ENCODE results near the gene TAF6L. TPM values are rescaled to one million over a fixed set of nuclear protein-coding genes. Genes with fewer than 3 reads are reported as not detected.

Gene TAF6L, protein sequence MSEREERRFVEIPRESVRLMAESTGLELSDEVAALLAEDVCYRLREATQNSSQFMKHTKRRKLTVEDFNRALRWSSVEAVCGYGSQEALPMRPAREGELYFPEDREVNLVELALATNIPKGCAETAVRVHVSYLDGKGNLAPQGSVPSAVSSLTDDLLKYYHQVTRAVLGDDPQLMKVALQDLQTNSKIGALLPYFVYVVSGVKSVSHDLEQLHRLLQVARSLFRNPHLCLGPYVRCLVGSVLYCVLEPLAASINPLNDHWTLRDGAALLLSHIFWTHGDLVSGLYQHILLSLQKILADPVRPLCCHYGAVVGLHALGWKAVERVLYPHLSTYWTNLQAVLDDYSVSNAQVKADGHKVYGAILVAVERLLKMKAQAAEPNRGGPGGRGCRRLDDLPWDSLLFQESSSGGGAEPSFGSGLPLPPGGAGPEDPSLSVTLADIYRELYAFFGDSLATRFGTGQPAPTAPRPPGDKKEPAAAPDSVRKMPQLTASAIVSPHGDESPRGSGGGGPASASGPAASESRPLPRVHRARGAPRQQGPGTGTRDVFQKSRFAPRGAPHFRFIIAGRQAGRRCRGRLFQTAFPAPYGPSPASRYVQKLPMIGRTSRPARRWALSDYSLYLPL
- 12.2 to 15.7 TPM (median 14.0 TPM) in 5 replicates for total RNA-seq (2022; extraction: Qiagen RNA extraction)

GRCh38 chr11:62771144-62772021 lies at the start of gene TAF6L:
Gene TAF6L, plus strand, starts transcription at chr11:62771396. Its CDS starts 4,388 bp downstream, at chr11:62775784.

GRCh38 chr11:62727165-62727871 lies 43.9 kb upstream of the TAF6L start, which contains the start of gene HNRNPUL2:
Gene HNRNPUL2, minus strand, starts transcription at chr11:62727457. Its CDS starts 301 bp downstream, at chr11:62727156.

DNA sequence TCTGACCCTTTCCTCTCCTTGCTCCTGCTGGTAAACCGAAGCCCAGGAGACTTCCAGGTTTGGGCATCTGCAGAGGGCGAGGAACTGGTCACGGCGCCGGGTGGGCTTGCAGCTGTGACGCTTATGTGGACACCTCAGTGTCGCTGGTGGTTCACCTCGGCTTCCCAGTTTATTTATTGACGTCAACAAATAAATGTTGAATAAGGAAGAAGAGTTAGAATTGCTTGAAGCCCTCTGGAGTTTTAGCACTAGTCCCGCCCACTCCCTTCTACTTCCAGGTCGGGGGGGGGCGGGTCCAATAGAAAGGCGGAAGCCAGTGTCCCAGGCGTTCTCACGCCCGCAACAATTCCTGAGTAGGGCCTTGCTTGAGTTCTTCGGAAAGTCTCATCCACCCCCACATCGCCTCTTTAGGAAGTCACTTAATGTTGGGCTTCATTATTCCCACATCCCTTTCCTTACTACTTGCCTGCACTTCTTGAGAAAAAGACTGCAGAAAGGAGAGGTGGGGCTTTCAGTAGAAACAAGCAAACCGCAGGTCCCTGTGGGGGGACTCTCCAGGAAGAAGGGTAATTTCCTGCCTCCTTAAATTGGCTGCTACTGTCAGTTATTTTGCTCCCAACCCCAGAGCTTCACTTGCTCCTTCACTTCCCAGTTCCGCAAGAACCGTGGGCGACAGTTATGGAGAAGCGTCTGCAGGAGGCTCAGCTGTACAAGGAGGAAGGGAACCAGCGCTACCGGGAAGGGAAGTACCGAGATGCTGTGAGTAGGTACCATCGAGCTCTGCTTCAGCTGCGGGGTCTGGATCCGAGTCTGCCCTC lies 42.8 kb upstream of the TAF6L start, which contains the start of gene TTC9C:
TTC9C (plus strand) TSS at position 316 of the 818 bp plus-strand sequence; CDS start at position 679, 363 bp downstream.

GRCh38 chr11:62753736-62754603 lies 17.2 kb upstream of the TAF6L start, which contains the start of gene ZBTB3:
Gene ZBTB3, minus strand, starts transcription at chr11:62754160. Its CDS starts 496 bp downstream, at chr11:62753664.

DNA sequence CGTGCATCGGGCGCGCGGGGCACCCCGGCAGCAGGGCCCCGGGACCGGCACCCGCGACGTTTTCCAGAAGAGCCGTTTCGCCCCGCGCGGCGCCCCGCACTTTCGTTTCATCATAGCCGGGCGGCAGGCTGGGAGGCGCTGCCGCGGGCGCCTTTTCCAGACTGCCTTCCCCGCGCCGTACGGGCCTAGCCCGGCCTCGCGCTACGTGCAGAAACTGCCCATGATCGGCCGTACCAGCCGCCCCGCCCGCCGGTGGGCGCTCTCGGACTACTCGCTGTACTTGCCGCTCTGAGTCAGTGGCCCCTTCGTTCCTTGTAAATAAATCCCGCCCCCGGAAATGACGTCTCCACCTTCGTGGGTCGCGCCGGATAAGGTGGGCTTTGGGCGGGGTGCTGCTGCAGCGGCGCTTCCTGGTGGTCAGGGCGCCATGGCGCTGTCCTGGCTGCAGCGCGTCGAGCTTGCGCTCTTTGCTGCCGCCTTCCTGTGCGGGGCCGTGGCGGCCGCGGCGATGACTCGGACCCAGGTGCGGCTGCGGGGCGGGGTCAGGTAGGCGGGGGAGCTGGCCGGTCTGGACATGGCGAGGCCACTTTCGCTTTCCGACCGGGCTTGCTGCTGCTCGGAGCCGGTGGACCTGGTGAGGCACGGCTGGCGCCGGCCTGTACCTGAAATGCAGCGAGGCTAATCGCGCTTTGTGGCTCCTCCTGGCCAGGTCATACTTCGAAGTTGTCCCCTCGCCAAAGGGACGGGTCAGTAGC lies 16.0 kb downstream of the TAF6L start, which contains the start of gene TMEM179B:
TMEM179B (plus strand) TSS at position 398 of the 755 bp plus-strand sequence; CDS start at position 428, 30 bp downstream.

DNA sequence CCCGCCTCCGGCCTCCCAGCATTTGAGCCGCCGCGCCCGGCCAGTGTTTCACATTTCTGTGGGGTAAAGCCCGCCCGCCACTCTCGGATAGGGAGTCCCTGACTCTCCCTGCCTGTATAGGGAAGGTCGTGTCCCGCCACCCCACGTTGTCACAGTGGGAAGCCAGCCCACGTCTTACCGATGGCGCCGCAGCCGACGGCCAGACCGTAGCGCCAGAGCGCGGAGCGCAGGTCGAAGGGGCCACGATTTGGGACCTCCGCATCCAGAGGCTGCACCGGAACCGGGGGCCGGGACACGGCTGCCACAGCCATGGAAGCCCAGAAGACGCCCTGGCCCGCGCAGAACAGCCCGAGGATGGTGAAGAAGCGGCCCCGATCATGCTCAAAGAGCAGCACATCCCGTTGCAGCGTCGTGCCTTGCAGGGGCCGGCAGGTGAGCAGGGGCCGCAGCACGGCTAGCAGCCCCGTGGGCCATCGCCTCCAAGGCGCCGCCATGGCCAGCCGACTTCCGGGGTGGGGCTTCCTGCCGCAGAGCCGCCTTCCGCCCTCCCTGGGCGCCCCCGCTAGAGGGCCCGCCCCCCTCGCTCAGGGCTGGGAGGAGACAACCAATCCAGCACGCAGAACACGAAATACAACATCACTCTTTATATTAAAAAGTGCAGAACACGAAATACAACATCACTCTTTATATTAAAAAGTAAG lies 20.5 kb downstream of the TAF6L start, which contains the start of gene TMEM223:
TMEM223 (minus strand) TSS at position 506 of the 701 bp plus-strand sequence; CDS start at position 494, 12 bp downstream.

GRCh38 chr11:62805076-62805892 lies 34.1 kb downstream of the TAF6L start, which contains the start of gene NXF1:
Gene NXF1, minus strand, starts transcription at chr11:62805440. Its CDS starts 84 bp downstream, at chr11:62805356.

DNA sequence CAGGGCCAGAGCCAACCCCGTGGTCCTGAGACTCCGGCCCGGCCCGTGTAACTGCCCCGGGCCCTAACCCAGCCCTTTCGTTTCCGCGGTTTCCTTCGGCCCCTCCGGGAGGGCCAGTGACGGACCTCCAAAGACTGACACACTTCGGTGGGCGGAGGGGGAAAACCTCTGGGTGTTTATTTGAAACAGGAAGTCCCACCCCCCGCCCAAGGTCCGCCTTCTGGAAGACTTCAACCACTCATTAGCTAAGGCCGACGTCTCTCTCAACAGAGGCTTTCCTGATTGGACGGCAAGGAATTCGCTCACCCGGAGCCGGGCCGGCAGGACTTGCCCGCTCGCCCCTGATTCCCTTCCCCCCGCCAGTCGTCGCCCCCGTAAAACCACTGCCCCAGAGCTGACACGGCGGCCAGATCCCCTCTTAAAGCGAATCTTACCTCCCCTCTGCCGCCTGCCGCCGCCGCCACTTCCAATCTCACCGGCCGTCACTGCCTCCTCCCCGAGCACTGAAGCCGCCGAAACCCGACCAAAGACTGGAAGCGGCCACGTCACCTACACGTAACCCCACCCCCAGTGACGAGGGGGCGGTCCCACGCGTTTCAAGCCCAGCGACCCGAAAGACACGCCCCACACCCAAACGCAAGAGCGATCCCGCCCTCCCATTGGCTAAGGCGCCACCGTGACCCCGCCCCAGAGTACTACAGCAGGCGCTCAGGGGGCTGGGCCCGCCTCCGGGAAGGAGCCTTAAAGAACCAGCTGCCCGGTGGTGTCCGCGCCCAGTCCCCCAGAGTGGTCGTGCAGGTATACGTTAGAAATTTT lies 60.5 kb downstream of the TAF6L start, which contains the start of gene STX5:
STX5 (minus strand) TSS at position 532 of the 816 bp plus-strand sequence. CDS start 808 bp downstream, outside the sequence.

DNA sequence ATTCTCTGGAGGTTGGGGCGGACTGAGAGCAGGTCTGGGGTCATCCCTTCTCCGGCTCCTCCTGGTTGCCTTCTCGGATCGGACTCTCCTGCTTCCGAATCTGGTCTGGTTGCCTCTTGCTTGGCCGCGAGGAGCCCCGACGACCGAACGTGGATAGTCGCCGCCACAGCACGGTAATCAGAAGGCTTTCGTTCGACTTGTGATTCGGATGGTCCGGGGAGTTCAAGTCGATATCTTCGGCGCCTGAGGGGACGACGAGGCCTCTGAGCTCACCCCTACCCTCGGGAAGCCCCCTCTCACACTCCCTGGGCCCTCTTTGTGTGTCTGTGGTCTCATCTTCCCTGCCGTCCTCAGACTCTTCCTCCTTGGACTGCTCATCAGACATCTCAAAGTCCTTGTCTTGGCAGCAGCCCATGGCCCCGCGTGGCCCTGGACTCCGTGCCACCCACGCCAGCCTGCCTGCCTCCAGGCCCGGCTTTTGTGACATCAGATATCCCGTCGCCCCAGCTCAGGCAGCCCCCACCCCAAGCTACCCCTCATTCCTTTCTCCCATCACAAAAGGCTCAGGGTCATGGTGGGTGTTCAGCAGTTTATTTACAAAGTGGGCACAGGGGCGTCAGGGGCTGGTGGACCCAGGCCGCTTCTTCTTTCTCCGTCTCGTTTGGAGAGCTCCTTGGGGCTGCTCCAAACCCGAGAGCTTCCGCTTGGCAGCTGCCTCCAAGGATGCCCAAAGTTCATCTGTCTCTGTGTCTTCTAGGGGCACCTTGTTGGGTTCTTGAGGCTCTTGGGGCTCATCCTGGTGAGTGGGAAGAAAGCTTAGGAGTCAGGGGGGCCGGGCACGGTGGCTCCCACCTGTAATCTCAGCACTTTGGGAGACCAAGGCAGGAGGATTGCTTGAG lies 61.4 kb downstream of the TAF6L start, which contains the start of gene TEX54:
TEX54 (minus strand) TSS at position 506 of the 899 bp plus-strand sequence.

Other genes starting within 250 kb of the TAF6L start
- 339 to 412 TPM (median 379 TPM) in 5 replicates for gene AHNAK, start 224.6 kb upstream of the TAF6L start, total RNA-seq (2022; extraction: Qiagen RNA extraction)
- gene EEF1G, start 197.5 kb upstream of the TAF6L start, total RNA-seq (2022; extraction: Qiagen RNA extraction), result 1,893 to 2,060 TPM (median 2,008 TPM) in 5 replicates
- 12.8 to 17.8 TPM (median 17.0 TPM) in 5 replicates for gene TUT1, start 179.9 kb upstream of the TAF6L start, total RNA-seq (2022; extraction: Qiagen RNA extraction)
- gene MTA2, start 169.5 kb upstream of the TAF6L start, total RNA-seq (2022; extraction: Qiagen RNA extraction), result 82.2 to 92.9 TPM (median 85.9 TPM) in 5 replicates
- 19.9 to 26.0 TPM (median 22.0 TPM) in 5 replicates for gene EML3, start 158.6 kb upstream of the TAF6L start, total RNA-seq (2022; extraction: Qiagen RNA extraction)
- 3.6 to 4.3 TPM (median 4.0 TPM) in 5 replicates for gene ROM1, start 158.1 kb upstream of the TAF6L start, total RNA-seq (2022; extraction: Qiagen RNA extraction)
- 44.5 to 55.6 TPM (median 54.8 TPM) in 5 replicates for gene B3GAT3, start 149.4 kb upstream of the TAF6L start, total RNA-seq (2022; extraction: Qiagen RNA extraction)
- gene GANAB, start 124.8 kb upstream of the TAF6L start, total RNA-seq (2022; extraction: Qiagen RNA extraction), result 248 to 270 TPM (median 260 TPM) in 5 replicates
- 19.1 to 23.0 TPM (median 22.6 TPM) in 5 replicates for gene INTS5, start 118.1 kb upstream of the TAF6L start, total RNA-seq (2022; extraction: Qiagen RNA extraction)
- 118 to 140 TPM (median 121 TPM) in 5 replicates for gene C11orf98, start 106.2 kb upstream of the TAF6L start, total RNA-seq (2022; extraction: Qiagen RNA extraction)
- 6.9 to 15.1 TPM (median 13.5 TPM) in 5 replicates for gene CSKMT, start 106.1 kb upstream of the TAF6L start, total RNA-seq (2022; extraction: Qiagen RNA extraction)
- 23.4 to 38.0 TPM (median 35.7 TPM) in 5 replicates for gene UQCC3, start 99.7 kb upstream of the TAF6L start, total RNA-seq (2022; extraction: Qiagen RNA extraction)
- gene LBHD1, start 99.1 kb upstream of the TAF6L start, total RNA-seq (2022; extraction: Qiagen RNA extraction), result 4.0 to 5.1 TPM (median 4.8 TPM) in 5 replicates
- gene UBXN1, start 92.3 kb upstream of the TAF6L start, total RNA-seq (2022; extraction: Qiagen RNA extraction), result 113 to 126 TPM (median 120 TPM) in 5 replicates
- 0.07 to 0.10 TPM (median 0.08 TPM) in 3 of 5 replicates, not detected in the others for gene LRRN4CL, start 81.9 kb upstream of the TAF6L start, total RNA-seq (2022; extraction: Qiagen RNA extraction)
- gene BSCL2, start 64.0 kb upstream of the TAF6L start, total RNA-seq (2022; extraction: Qiagen RNA extraction), result 53.3 to 85.7 TPM (median 68.0 TPM) in 5 replicates
- not detected in 5 replicates for gene GNG3, start 63.7 kb upstream of the TAF6L start, total RNA-seq (2022; extraction: Qiagen RNA extraction)
- gene HNRNPUL2, start 43.9 kb upstream of the TAF6L start, total RNA-seq (2022; extraction: Qiagen RNA extraction), result 38.1 to 42.3 TPM (median 39.3 TPM) in 5 replicates
- 28.8 to 30.0 TPM (median 29.4 TPM) in 5 replicates for gene TTC9C, start 42.9 kb upstream of the TAF6L start, total RNA-seq (2022; extraction: Qiagen RNA extraction)
- gene ZBTB3, start 17.2 kb upstream of the TAF6L start, total RNA-seq (2022; extraction: Qiagen RNA extraction), result 1.3 to 1.8 TPM (median 1.5 TPM) in 5 replicates
- gene POLR2G, start 9.8 kb upstream of the TAF6L start, total RNA-seq (2022; extraction: Qiagen RNA extraction), result 161 to 178 TPM (median 174 TPM) in 5 replicates
- gene TMEM179B, start 16.0 kb downstream of the TAF6L start, total RNA-seq (2022; extraction: Qiagen RNA extraction), result 68.8 to 94.9 TPM (median 86.7 TPM) in 5 replicates
- gene TMEM223, start 20.6 kb downstream of the TAF6L start, total RNA-seq (2022; extraction: Qiagen RNA extraction), result 19.7 to 28.7 TPM (median 27.7 TPM) in 5 replicates
- 38.7 to 55.4 TPM (median 50.7 TPM) in 5 replicates for gene NXF1, start 34.0 kb downstream of the TAF6L start, total RNA-seq (2022; extraction: Qiagen RNA extraction)
- gene STX5, start 60.7 kb downstream of the TAF6L start, total RNA-seq (2022; extraction: Qiagen RNA extraction), result 19.5 to 24.9 TPM (median 23.9 TPM) in 5 replicates
- gene TEX54, start 61.4 kb downstream of the TAF6L start, total RNA-seq (2022; extraction: Qiagen RNA extraction), result not detected in 5 replicates
- 74.3 to 82.0 TPM (median 79.5 TPM) in 5 replicates for gene WDR74, start 68.2 kb downstream of the TAF6L start, total RNA-seq (2022; extraction: Qiagen RNA extraction)
- 893 to 1,052 TPM (median 950 TPM) in 5 replicates for gene SLC3A2, start 109.5 kb downstream of the TAF6L start, total RNA-seq (2022; extraction: Qiagen RNA extraction)
- 0.03 to 0.08 TPM (median 0.07 TPM) in 4 of 5 replicates, not detected in the other for gene CHRM1, start 150.0 kb downstream of the TAF6L start, total RNA-seq (2022; extraction: Qiagen RNA extraction)
- gene SLC22A6, start 213.6 kb downstream of the TAF6L start, total RNA-seq (2022; extraction: Qiagen RNA extraction), result not detected in 5 replicates
- not detected in 5 replicates for gene SLC22A8, start 244.4 kb downstream of the TAF6L start, total RNA-seq (2022; extraction: Qiagen RNA extraction)